HG03558 (cell line): ENCODE results near the gene CD101.
A peak's percentile ranks its signal among the peaks of the same experiment; 100 is the strongest.
"Not testable (repeated sequence)": the region's sequence is repeated elsewhere in the genome, so short reads cannot be mapped to it uniquely, and the experiment has no call there.

ENCODE experiments used
- ATAC-seq: cut with Tn5 transposase; IDR thresholded peaks from one replicate; pipeline ENCODE4 v1.9.1; 2021; ENCODE audit warnings: moderate number of reproducible peaks; ENCODE audit not compliant: unreplicated experiment; ENCODE audit errors: extremely low read depth

CD101 gene, protein sequence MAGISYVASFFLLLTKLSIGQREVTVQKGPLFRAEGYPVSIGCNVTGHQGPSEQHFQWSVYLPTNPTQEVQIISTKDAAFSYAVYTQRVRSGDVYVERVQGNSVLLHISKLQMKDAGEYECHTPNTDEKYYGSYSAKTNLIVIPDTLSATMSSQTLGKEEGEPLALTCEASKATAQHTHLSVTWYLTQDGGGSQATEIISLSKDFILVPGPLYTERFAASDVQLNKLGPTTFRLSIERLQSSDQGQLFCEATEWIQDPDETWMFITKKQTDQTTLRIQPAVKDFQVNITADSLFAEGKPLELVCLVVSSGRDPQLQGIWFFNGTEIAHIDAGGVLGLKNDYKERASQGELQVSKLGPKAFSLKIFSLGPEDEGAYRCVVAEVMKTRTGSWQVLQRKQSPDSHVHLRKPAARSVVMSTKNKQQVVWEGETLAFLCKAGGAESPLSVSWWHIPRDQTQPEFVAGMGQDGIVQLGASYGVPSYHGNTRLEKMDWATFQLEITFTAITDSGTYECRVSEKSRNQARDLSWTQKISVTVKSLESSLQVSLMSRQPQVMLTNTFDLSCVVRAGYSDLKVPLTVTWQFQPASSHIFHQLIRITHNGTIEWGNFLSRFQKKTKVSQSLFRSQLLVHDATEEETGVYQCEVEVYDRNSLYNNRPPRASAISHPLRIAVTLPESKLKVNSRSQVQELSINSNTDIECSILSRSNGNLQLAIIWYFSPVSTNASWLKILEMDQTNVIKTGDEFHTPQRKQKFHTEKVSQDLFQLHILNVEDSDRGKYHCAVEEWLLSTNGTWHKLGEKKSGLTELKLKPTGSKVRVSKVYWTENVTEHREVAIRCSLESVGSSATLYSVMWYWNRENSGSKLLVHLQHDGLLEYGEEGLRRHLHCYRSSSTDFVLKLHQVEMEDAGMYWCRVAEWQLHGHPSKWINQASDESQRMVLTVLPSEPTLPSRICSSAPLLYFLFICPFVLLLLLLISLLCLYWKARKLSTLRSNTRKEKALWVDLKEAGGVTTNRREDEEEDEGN

DNA sequence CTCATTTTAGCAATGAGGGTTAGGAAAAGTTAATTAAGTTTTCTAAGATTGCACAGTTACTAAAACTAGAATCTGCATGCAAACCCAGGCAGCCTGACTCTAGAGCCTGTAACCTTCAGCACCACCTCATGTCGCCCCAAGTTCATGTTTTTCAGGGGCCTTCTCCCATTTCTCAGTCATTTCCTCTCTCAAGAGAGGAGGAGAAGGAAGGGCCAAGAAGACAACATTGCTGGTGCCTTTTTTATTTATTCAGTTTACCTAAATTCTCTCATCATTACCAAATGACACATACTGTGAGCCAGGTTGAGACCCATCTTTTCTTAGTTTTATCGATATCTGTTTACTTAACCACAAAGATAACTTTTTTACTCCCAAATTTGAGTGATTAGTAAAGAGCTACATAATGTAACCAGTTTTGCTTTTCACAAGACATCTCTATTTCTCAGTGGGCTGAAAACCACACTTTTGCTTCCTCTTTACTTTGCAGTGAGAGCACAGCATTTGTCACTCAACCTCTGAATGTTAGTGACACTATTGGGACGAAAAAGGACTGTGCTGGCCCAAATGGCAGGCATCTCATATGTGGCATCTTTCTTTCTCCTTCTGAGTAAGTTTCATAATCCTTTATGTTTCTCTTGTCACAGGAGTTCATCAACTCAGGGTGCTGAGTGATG is at the start of gene CD101:
Gene CD101 (plus strand): TSS at position 507 of the 674 bp plus-strand sequence. CDS start 58 bp downstream, at position 565.
- peak; percentile 89 for ATAC-seq

DNA sequence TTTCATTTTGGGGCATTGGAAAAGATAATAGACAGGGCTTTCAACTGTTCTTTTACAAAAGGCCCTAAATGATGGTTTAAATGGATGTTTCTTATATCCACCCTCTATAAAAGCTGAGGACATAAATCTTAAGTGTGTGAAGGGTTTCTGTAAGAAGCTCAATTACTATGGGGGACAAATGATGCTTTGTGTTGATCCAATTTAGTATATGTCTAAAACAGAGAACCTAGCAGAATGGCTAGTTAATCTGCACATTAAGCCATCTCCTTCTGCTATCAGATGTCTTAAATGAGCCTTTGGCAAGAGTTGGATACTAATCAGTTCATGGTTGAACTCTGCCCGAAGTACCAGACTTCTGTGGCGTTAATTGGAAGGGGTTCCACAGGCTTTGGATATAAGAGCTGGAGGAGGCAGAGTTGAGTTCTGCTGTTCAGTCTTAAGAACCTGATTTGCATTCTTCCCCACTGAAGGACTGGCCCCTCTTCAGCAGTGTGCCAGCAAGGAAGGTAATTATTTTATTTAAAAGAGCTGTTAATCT is 48.8 kb upstream of the CD101 start:
- no peak for ATAC-seq

DNA sequence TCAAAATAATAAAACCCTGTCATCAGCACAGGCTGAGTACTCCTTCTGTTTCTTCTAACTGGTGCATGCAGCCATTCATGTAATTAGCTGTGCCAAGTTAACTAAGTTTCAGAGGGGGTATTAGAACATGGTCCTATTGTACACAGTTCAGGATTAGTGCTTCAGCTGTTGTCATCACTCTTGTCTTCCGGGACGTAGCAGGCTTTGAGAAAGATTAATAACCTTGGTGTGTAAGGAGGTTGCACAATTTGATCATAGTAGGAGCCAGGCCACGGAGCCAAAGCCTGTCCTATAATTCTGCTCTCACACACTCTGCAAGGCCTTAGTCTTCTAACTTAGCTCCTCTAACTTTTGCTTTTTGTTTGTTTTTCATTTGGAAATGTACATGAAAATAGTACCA is 47.1 kb upstream of the CD101 start:
- ATAC-seq = no peak

DNA sequence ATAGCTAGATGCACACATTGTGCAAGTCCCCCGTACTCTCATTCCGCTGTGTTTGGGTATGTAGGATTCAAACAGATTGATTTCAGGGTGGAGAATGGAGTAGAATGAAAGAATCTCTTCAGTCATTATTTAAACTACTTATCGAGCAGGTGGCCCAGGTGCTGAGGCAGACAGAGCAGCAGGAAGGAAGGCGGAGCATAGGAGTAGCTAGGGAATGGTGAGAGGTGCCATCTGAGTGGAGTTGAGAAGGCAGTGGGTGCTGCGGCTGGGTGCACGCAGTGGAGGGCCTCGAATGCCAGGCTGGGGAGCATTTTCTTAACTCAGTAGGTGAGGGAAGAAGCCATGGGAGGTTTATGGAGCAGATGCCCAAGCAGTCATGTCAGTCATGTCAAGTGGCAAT is 45.2 kb upstream of the CD101 start:
- ATAC-seq = no peak

DNA sequence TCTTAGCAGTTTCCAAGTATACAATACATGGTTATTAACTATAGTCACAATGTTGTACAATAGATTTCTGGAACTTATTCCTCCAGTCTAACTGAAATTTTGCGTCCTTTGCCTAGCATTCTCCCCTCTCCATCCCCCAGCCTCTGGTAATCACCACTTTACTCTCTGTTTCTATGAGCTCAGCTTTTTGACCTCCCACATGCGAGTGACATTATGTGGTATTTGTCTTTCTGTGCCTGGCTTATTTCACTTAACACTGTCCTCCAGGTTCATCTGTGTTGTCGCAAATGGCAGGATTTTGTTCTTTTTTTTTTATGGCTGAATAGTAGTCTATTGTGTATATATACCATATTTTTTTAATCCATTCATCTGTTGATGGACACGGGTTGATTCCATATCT is 43.9 kb upstream of the CD101 start:
- ATAC-seq = no peak

DNA sequence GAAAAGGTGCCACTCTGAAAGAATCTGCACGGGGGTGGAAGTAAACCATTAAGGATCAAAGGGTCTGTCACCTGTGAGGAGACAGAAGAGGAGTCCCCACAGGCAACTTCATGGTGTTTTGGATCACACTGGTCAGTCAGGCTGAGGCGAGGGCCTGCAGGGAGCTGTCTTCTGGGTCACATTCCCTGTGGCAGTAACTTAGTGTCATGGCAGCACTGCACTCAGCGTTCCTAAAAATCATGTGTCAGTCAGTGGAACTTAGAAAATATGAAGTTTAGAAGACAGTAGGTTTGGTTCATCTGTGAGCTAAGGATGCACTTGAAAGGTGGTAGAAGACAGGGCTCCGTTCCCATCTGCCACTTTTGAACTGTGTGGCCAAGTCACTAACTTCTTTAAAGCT is 43.5 kb upstream of the CD101 start:
- no peak for ATAC-seq

DNA sequence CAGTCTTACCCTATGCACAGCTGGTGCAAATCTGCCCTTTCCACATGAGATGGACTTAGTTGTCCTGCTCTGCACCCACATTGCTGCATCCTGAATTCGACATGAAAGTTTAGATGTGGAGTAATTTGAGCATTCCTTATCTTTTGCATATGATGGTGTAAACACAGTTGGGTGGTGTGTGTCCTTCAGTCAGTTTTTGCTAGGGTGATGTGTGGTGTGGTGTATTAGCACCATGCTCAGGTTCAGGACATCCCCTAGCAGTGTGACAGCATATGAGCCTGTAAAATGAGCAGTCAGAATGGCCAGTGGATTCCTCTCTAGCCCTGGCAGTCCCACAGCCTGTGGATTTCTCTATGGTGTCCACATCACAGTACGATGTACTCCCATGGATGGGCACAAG is 42.6 kb upstream of the CD101 start:
- ATAC-seq = no peak

DNA sequence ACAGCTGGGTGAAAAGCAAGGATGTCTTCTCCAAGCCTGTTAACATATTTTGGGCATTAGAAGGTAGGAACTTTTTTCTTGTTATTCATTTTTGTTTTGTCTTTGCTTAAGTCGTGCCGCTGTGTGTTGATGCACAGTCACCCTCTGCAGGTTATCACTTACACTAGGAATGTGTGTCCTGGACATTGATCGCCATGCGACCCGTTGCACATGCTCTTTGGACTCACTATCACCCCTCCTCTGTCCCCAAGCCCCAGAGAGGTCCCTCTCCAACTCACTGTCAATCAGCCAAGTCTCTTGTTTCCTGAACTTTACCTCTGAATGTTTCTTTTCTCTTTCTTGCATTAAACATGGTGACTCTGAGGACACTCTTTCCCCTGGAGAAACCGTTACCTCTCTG is 40.0 kb upstream of the CD101 start:
- ATAC-seq = no peak

DNA sequence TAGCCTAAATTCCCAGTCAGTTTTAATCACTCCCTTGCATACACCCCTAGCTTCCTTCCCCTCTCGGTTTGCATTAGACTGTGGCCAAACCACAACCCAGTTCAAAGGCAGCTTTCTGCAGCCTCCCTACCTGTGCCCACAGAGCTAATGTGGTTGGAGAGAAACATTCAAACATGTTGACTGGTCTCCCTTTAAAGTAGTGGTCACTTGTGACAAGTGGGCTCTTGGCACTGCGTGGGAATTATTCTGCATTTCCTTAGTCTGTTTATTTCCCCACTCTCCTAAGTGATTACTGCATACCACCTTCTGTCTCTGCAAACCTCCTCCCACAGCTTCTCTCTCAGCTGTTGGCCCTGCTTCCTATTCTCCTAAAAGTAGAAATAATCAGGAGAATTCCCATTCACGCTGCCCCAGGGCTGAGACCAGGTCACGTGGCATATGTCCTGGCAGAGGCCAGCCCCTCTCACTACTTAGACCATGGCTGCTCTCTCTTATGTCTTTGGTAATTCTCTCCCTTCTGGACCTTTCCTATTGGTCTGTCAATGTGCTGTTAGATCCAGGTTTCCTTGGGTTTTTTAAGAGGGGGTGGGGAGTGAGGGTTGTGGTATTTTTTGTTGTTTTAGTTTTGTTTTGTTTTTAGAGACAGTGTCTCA is 38.4 kb upstream of the CD101 start:
- no peak for ATAC-seq

DNA sequence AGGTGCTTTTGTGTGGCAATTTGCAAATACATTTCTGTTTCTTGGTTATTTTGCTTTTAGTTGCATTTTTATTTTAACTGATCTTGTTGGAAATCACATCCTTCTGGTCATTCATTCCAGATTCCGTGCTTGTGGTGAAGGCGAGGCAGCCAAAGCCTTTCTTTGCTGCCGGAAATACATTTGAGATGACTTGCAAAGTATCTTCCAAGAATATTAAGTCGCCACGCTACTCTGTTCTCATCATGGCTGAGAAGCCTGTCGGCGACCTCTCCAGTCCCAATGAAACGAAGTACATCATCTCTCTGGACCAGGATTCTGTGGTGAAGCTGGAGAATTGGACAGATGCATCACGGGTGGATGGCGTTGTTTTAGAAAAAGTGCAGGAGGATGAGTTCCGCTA is 34.8 kb upstream of the CD101 start:
- no peak for ATAC-seq

DNA sequence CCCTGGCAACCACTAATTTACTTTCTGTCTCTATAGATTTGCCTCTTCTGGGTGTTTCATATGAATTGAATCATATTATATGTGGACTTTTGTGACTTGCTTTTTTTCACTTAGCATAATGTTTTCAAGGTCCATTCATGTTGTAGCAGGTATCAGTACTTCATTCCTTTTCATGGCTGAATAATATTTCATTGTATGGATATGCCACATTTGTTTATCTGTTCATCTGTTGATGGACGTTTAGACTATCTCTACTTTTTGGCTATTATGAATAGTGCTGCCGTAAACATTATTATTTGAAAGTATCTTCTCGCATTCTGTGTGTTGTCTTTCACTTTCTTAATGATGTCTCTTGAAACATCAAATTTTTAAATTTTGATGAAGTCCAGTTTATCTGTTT is 32.8 kb upstream of the CD101 start:
- no peak for ATAC-seq

DNA sequence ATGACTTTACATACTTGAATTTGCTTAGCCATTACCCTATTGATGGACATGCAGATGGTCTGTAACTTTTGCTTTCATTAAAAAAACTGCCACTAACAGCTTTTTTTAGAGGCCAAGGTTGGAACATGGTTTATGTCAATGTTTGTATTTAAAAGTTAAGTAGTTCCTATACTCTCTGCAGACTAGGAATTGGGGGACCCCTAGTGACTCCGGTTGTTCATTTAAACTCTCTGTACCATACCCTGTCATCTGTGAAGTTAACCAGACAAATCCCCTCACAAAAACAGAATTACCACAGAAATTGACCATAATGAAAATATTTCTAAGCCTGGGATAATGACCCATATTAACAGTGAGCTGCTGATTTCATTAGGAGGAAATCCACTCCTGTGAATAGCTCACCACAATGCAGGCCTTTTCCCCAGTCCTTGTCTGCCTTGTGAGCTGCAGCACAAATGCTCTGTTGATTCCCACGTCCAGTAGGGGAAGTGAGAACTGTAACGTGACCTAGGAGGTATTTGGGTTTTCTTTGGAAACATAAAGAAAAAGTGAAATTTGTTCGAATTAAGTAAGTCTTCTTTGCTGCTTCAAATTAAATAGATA is 30.2 kb upstream of the CD101 start:
- ATAC-seq = no peak

DNA sequence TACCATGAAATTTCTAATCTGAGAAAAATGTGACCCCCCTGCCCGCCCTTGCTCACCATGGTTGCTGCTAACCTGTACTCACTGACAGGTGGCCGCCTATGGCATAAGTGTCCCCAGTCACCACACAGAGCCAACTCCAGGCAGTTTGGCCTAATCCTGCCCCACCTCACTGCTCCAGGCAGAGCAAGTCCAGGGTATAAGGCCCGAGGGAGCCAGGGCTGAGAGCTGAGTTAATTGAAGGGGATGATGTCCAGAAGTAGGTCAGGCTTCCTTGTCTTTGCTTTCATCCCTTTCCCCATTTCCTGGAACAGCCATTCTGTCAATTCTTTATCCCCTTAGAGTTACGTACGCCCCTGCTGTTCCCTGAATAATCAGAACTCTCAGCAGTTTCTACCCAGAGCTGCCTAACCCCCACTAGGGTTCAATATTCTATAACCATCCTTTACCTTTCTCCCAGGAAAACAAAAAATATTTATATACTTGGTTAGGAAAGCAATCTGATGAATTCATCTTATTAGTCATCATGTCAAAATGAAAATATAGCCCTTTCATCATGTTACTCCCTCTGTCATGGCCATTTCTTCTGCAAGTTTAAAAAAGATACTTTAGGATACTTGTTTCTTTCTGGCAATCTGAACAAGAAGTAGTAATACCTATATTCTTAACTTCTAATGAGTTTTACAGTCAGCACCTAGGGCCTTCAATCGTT is 29.4 kb upstream of the CD101 start:
- ATAC-seq = no peak

DNA sequence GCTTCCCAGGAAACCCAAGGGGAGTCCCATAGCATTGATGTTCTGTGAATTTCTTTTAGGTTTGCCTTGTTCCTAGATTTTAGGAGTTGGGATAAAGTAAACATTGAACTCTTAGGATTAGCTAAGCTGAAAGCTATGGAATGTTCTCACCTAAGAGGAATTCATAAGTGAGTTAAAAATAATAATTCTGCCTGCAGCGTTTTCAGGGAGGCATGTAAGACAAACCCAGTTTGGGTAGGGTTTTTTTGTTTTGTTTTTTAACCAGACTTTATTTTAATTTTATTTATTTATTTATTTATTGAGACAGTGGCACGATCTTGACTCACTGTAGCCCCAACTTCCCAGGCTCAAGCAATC is 28.9 kb upstream of the CD101 start:
- no peak for ATAC-seq

DNA sequence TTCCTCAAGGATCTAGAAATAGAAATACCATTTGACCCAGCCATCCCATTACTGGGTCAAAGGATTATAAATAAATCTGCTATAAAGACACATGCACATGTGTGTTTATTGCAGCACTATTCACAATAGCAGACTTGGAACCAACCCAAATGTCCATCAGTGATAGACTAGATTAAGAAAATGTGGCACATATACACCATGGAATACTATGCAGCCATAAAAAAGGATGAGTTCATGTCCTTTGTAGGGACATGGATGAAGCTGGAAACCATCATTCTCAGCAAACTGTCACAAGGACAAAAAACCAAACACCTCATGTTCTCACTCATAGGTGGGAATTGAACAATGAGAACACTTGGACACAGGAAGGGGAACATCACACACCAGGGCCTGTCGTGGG is 21.3 kb upstream of the CD101 start:
- not testable (repeated sequence) for ATAC-seq

DNA sequence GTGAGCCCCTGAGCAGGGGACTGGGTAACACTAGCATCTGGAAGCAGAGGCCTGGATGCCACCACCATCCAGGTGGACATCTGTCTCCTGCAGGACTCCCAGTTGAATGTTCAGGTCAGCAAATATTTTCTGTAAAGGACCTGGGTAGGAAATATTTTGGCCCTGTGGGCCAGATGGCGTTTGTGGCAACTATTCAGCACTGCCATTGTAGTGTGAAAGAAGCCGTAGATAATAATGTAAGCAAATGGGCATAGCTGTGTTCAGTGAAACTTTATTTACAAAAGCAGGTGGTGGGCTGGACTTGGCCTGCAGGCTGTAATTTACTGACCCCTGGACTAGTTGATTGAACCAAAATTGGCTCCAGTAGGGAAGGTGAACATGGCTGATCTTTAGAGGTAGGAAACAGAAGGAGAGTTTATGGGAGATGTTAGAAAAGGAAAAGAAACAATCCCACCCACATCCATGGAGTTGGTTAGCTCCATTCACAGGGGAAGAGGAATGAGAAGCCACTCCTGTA is 20.0 kb upstream of the CD101 start:
- no peak for ATAC-seq

DNA sequence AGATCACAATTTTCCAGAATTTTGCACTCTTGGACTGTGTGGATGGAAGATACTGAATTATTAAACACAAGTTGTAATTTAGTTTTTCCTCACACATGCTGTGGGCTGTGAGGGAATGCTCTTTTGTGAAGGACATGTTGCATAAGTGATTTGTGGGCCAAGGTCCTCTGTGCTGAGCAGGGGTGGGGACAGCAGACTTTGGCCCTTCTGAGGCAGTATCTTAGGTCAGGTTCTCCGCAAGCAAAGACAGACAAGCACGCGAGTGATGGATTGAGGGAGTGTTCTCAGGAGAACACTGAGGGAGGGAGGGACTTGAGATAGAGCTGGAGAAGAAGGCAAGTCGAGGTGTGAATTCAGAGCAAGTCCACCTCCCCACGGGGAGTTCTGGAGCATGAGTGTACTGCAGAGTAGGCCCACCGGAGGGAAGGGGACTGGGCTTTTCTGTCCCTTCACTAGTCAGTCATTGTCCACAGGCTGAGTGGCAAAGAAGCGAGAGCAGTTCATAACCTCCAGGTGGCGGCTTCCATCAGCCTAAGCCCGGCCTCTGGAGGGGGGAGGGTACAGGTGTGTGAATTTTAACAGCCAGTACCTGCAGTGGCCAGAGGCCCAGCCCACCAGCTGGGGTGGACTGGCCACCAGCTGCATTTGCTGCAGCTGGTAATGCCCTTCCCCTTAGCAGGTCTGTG is 19.1 kb upstream of the CD101 start:
- ATAC-seq = no peak

DNA sequence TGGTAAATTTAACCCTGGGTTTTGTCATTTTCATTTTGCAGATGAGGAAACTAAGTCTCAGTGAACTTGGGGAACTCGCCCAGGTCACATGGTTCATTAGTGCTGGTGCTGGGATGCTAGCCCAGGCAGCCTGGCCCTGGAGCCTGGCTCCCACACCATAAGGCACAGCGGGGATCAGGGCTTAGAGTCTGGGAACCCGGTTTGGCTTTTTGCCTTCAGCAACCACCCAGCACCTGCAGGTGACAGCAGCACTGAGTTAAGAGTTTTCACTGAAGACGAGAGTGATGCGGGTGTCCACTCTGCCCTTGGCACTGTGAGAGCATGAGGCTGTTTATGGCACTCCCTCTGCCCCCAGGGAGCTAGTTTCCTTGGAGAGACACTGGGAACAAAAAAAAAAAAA is 18.4 kb upstream of the CD101 start:
- no peak for ATAC-seq
